IPS-20b (cell line): ENCODE measurements around the gene ARVCF.
A peak's percentile ranks its signal among the peaks of the same experiment; 100 is the strongest.

Source experiments
- H3K27ac ChIP-seq: one replicate; pipeline ENCODE4 v1.5.1; 2013; ENCODE audit warnings: low read length
- H3K27me3 ChIP-seq: 2 replicates; pipeline ENCODE4 v1.6.1; 2013; ENCODE audit warnings: mild to moderate bottlenecking, low read length, inconsistent platforms; ENCODE audit not compliant: insufficient read depth
- H3K36me3 ChIP-seq: 2 replicates; pipeline ENCODE4 v1.6.1; 2013; ENCODE audit warnings: low read depth, mild to moderate bottlenecking, inconsistent platforms, low read length, moderate library complexity; ENCODE audit not compliant: insufficient read depth
- H3K4me1 ChIP-seq: 2 replicates; pipeline ENCODE4 v1.6.1; 2013; ENCODE audit warnings: mild to moderate bottlenecking, control low read depth, inconsistent platforms, low read length, moderate library complexity; ENCODE audit not compliant: insufficient read depth
- H3K4me3 ChIP-seq: 2 replicates; pipeline ENCODE4 v1.5.1; 2013; ENCODE audit warnings: mild to moderate bottlenecking, low read length, inconsistent platforms
- H3K9ac ChIP-seq: 2 replicates; pipeline ENCODE4 v1.6.1; 2013; ENCODE audit warnings: low read depth, mild to moderate bottlenecking, inconsistent platforms, low read length, moderate library complexity
- H3K9me3 ChIP-seq: 2 replicates; pipeline ENCODE4 v1.6.1; 2013; ENCODE audit warnings: mild to moderate bottlenecking, low read depth, low read length, inconsistent platforms; ENCODE audit not compliant: insufficient read depth

The ARVCF gene, protein sequence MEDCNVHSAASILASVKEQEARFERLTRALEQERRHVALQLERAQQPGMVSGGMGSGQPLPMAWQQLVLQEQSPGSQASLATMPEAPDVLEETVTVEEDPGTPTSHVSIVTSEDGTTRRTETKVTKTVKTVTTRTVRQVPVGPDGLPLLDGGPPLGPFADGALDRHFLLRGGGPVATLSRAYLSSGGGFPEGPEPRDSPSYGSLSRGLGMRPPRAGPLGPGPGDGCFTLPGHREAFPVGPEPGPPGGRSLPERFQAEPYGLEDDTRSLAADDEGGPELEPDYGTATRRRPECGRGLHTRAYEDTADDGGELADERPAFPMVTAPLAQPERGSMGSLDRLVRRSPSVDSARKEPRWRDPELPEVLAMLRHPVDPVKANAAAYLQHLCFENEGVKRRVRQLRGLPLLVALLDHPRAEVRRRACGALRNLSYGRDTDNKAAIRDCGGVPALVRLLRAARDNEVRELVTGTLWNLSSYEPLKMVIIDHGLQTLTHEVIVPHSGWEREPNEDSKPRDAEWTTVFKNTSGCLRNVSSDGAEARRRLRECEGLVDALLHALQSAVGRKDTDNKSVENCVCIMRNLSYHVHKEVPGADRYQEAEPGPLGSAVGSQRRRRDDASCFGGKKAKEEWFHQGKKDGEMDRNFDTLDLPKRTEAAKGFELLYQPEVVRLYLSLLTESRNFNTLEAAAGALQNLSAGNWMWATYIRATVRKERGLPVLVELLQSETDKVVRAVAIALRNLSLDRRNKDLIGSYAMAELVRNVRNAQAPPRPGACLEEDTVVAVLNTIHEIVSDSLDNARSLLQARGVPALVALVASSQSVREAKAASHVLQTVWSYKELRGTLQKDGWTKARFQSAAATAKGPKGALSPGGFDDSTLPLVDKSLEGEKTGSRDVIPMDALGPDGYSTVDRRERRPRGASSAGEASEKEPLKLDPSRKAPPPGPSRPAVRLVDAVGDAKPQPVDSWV

GRCh38 chr22:20016734-20017621 is at the start of gene ARVCF:
Gene ARVCF (minus strand): TSS chr22:20016823. CDS start chr22:19990794, 26,029 bp downstream.
- Histone ChIP-seq H3K9me3 (no peaks in the 10 kb centered on the region), H3K4me1 (peaks cover 3% of the 10 kb centered on the region), H3K9ac (peak within 1 kb of the TSS; percentile 21; the same call in 1 of the 2 replicates), H3K27me3 (peaks cover 59% of the 10 kb centered on the region), H3K27ac (no peak within 1 kb of the TSS), H3K36me3 (no peaks in the 10 kb centered on the region), H3K4me3 (peak within 1 kb of the TSS; percentile 77)

GRCh38 chr22:20065896-20066616 is 49.4 kb upstream of the ARVCF start:
- H3K4me3 ChIP-seq: no peak overlapping the region
- no peaks in the 10 kb centered on the region; the same call in 1 of the 2 replicates for H3K36me3 ChIP-seq
- H3K27ac ChIP-seq: no peak overlapping the region
- H3K4me1 ChIP-seq: no peaks in the 10 kb centered on the region
- H3K9ac ChIP-seq: no peak overlapping the region
- no peaks in the 10 kb centered on the region for H3K9me3 ChIP-seq
- H3K27me3 ChIP-seq: peaks cover 14% of the 10 kb centered on the region

GRCh38 chr22:20064545-20065262 is 48.1 kb upstream of the ARVCF start:
- Histone ChIP-seq H3K36me3 (no peaks in the 10 kb centered on the region; the same call in 1 of the 2 replicates), H3K9ac (no peak overlapping the region), H3K4me3 (no peak overlapping the region), H3K27ac (no peak overlapping the region), H3K9me3 (no peaks in the 10 kb centered on the region), H3K4me1 (no peaks in the 10 kb centered on the region), H3K27me3 (peaks cover 8% of the 10 kb centered on the region)

- no peaks in the 10 kb centered on the region for H3K4me1 ChIP-seq
- H3K36me3 ChIP-seq: no peaks in the 10 kb centered on the region; the same call in 1 of the 2 replicates
- H3K27me3 ChIP-seq: peaks cover 3% of the 10 kb centered on the region; the same call in 1 of the 2 replicates
- H3K9ac ChIP-seq: no peak overlapping the region
- H3K9me3 ChIP-seq: no peaks in the 10 kb centered on the region
- no peak overlapping the region for H3K4me3 ChIP-seq
- H3K27ac ChIP-seq: no peak overlapping the region
Measured at GRCh38 chr22:20064140-20064480, 47.5 kb upstream of the ARVCF start.

- H3K9ac ChIP-seq: no peak overlapping the region
- no peaks in the 10 kb centered on the region; the same call in 1 of the 2 replicates for H3K36me3 ChIP-seq
- H3K27me3 ChIP-seq: no peaks in the 10 kb centered on the region
- no peak overlapping the region for H3K4me3 ChIP-seq
- no peak overlapping the region for H3K27ac ChIP-seq
- no peaks in the 10 kb centered on the region for H3K4me1 ChIP-seq
- H3K9me3 ChIP-seq: no peaks in the 10 kb centered on the region
Measured at GRCh38 chr22:20063271-20064139, 46.9 kb upstream of the ARVCF start.

- H3K27me3 ChIP-seq: no peaks in the 10 kb centered on the region
- H3K4me1 ChIP-seq: no peaks in the 10 kb centered on the region
- H3K36me3 ChIP-seq: no peaks in the 10 kb centered on the region; the same call in 1 of the 2 replicates
- H3K9ac ChIP-seq: no peak overlapping the region
- no peak overlapping the region for H3K27ac ChIP-seq
- no peak overlapping the region for H3K4me3 ChIP-seq
- H3K9me3 ChIP-seq: no peaks in the 10 kb centered on the region
Measured at GRCh38 chr22:20062766-20063083, 46.1 kb upstream of the ARVCF start.

DNA sequence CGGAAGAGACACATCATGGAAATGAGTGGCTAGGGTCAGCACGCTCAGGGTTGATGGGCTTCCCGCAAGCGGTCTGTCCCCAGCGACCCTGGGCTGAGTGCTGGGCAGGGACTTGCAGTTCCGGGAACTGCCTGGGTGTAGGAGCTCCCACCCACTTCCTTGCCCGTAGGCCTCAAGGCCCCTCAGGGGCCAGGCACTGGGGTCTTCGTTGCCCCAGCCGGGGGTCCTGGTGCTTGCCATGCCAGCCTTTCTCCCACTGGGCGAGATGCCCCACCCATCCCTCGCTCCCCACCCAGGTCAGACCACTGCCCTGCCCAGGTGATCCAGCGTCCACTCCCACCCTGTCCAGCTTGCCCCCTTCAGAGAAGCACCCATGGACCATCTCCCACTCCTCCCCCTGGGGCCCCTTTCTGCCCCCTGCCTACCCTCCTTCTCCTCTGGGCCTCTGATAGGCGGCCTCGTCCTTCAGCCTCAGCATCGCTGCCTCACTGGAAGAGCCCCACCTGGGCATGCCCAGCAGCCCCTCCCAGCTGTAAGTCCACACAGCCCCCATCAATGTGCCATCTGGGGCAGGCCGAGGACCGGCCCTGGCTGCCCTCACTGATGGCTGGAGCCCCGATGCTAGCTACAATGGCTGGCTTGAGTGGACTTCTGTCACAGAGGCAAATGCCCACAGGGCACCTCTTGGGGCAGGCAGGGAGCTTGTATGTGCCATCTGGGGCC is 45.6 kb upstream of the ARVCF start:
- Histone ChIP-seq H3K4me1 (no peaks in the 10 kb centered on the region), H3K9ac (no peak overlapping the region), H3K27ac (no peak overlapping the region), H3K9me3 (no peaks in the 10 kb centered on the region), H3K36me3 (no peaks in the 10 kb centered on the region; the same call in 1 of the 2 replicates), H3K27me3 (no peaks in the 10 kb centered on the region), H3K4me3 (no peak overlapping the region)

GRCh38 chr22:20061481-20061861 is 44.8 kb upstream of the ARVCF start:
- H3K4me3 ChIP-seq: no peak overlapping the region
- H3K27me3 ChIP-seq: no peaks in the 10 kb centered on the region
- H3K9me3 ChIP-seq: no peaks in the 10 kb centered on the region
- no peak overlapping the region for H3K27ac ChIP-seq
- no peaks in the 10 kb centered on the region for H3K4me1 ChIP-seq
- no peak overlapping the region for H3K9ac ChIP-seq
- H3K36me3 ChIP-seq: no peaks in the 10 kb centered on the region; the same call in 1 of the 2 replicates

DNA sequence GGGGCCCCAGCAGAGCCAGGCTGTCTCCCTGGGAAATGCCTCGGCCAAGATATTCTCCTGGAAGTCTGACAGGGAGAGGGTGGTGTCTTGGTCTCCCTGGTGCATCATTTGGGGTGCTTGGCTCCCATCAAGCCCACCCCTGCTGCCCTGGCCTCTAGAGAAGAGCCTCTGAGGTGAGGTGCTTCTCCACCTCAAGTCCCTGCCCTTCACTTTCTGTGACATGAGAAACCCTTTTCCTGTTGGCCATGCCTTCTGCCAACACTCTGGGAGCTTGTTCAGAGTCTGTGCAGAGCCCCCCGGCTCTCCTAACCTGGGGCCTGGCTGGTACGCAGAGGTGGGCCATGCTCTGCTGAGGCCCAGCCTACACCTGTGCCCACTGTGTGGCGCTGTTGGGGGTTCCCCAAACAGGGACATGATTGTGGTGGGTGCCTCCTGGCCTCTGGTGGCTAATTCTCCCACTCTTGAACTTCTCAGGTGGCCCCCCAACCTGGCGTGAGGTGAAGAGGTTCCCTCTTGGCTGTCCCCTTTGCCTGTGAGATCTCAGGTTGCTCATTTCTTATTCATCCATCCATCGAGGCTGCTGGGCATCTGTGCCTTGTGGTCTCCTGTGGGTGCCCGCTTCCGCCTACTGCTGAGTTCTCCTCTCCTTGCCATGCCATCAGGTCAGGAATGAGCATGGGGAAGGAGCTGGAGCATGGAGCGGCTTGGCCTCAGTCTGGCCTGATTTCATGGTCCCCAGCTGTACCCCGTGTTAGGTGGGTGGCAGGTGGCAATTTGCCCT is 44.3 kb upstream of the ARVCF start:
- H3K27me3 ChIP-seq: no peaks in the 10 kb centered on the region
- H3K36me3 ChIP-seq: no peaks in the 10 kb centered on the region; the same call in 1 of the 2 replicates
- no peak overlapping the region for H3K27ac ChIP-seq
- H3K9ac ChIP-seq: no peak overlapping the region
- no peaks in the 10 kb centered on the region for H3K4me1 ChIP-seq
- no peaks in the 10 kb centered on the region for H3K9me3 ChIP-seq
- no peak overlapping the region for H3K4me3 ChIP-seq
